ENCODE data around the gene SNAPC5. TPM values are rescaled to one million over a fixed set of nuclear protein-coding genes. Genes with fewer than 3 reads are reported as not detected.
"Not testable (repeated sequence)": the region's sequence is repeated elsewhere in the genome, so short reads cannot be mapped to it uniquely, and the experiment has no call there.

The SNAPC5 gene, protein sequence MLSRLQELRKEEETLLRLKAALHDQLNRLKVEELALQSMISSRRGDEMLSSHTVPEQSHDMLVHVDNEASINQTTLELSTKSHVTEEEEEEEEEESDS
- total RNA-seq: 10 to 100 TPM; 48.6 to 49.3 TPM

DNA sequence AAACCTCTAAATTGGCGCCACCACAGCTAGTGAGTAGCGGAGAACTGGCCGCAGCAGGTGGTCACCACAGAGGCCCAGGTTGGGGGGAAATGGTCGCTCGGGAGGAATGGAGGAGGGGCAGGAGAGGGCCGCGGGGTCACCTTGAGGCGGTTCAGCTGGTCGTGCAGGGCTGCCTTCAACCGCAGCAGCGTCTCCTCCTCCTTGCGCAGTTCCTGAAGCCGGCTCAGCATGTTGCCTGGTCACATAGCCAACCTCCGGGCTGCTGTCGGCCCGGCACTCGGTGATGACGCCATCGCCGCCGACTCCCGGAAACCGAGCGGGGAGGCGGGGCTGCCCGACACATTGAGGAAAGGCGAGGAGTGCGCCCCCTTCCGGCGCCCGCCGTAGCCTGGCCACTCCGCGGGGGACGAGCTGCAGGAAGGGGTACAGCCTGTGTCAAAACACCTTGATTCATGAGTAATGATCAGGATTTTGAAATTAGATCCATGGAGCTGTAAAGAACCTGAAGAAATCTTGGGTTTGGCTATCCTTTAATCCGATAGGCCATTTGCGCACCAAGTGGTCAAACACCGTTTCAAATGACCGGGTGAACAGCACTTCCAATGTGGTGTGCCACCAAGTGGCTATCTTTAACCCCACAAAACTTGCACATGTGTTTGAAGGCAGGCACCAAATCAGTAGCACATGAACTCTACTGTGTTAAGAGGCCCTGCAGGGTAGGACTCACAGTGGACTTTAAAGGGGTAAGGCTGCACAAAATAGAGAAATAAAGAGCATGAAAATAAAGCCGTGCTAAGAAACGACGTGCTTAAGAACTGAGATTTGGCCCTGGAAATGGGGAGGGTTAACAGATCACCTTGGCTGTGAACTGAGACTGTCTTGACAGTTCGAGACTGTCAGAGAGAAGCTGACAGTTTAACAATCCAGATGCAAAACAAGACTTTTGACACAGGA, at the start of gene SNAPC5:
TSS of gene SNAPC5 (minus strand) at position 261 of the 954 bp plus-strand sequence. CDS start at position 230, 31 bp downstream.
- CTCF ChIA-PET: interaction anchor here (0.7 to 2.5 kb wide), 13 partner anchors 9 to 200 kb away, joined by 3 to 20 read pairs (median 5); partner anchors contain the start of genes MAP2K1 and TIPIN
- POLR2A ChIA-PET: interaction anchor here (1.5 to 4.1 kb wide), 4 partner anchors 18 to 142 kb away, joined by 5 to 31 read pairs (median 14); partner anchors contain the start of genes MAP2K1 and TIPIN

DNA sequence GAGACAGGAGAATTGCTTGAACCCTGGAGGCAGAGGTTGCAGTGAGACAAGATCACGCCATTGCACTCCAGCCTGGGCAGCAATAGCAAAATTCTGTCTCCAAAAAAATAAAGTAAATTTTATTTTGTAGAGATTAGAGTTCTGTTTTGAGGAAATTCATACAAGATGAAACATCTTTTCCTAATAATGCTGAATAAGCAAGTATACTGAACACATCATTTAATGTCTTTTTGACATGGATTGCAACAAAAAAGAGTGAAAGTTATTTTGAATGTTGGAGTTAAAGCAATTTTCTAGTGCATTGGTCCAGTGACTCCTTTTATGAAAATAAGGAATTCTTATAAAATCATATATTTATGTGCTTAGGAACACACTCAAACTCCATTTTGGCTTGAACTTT, 47.7 kb upstream of the SNAPC5 start:
- POLR2A ChIA-PET: no interaction called here
- CTCF ChIA-PET: no interaction called here

- CTCF ChIA-PET: interaction anchor here (0.7 kb wide), 1 partner anchor 65 kb away, joined by 3 read pairs; no protein-coding TSS in a partner anchor
- POLR2A ChIA-PET: no interaction called here
These were observed 45.3 kb upstream of the SNAPC5 start for GRCh38 chr15:66542896-66543295.

DNA sequence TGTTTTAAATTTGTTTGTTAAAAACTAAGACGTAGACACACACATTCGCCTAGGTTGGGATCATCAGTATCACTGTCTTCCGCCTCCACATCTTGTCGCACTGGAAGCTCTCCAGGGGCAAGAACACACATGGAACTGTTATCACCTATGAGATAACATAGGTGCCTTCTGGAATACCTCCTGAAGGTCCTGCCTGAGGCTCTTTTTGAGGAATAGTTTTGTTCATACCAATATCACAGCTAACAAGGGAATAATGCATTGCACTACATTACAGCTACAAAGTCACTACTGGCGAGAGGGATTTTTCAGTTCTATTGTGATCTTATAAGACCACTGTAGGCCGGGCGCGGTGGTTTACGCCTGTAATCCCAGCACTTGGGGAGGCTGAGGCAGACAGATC, 37.5 kb upstream of the SNAPC5 start:
- ChIA-PET POLR2A (no interaction called here), CTCF (no interaction called here)

DNA sequence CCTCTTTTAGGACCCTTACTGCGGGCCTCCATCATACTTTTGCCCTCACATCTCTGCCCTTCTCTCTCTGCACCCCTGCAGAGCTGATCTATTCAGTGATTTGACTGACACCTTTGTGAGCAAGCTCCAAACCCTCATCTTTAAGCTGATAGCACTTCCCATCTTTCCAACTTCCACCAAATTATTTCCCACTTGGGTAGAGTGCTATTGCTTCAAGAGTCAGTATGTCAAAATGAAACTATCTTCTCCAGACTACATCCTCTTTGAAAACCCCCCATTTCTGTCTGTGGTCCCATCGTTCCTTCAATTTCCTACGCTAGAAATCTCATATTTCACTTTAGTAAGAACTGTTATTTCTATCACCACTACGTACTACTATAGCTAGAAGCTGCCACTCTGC, 27.3 kb upstream of the SNAPC5 start:
- POLR2A ChIA-PET: no interaction called here
- CTCF ChIA-PET: interaction anchor here (1.1 kb wide), 1 partner anchor 18 kb away, joined by 4 read pairs; no protein-coding TSS in a partner anchor

DNA sequence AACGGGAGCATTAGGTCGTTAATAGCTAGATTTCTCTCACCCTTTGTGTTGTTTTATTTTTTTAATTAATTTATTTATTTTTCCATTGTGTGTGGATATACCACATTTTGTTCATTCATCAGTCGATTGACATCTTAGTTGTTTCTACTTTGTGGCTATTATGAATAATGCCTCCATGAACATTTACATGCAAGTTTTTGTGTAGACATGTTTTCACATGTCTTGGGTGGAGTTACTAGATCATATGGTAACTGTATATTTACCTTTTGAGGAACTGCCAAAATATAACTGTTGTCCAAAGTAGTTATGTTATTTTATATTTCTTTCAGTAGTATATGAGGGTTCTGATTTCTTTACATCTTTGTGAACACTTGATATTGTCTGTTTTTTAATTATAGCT, 26.4 kb upstream of the SNAPC5 start:
- POLR2A ChIA-PET: no interaction called here
- CTCF ChIA-PET: interaction anchor here (1.1 kb wide), 1 partner anchor 17 kb away, joined by 4 read pairs; no protein-coding TSS in a partner anchor

GRCh38 chr15:66515901-66516322, 18.4 kb upstream of the SNAPC5 start:
- ChIA-PET POLR2A (interaction anchor here (1.5 kb wide), 1 partner anchor 18 kb away, joined by 7 read pairs; the partner anchor contains the start of gene SNAPC5), CTCF (no interaction called here)

DNA sequence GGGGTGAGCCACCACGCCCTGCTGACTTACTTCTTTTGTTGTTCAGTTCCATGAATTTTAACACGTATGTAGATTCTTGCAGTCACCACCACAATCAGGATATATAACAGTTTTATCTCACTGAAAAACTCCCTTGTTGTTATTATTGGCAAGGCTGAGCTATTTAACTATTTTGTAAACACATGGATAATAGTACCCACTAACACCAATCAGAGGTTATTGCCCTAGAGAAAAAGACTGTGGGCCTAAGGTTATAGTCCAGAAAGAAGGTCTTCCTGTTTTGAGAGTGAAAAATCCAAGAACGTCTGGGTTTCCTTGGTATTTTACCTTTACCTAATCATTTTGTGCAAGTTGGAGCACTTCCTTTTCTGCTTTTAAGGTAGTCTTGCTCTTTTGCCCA, 17.0 kb upstream of the SNAPC5 start:
- POLR2A ChIA-PET: interaction anchor here (0.6 kb wide), 1 partner anchor 164 kb away, joined by 3 read pairs; no protein-coding TSS in a partner anchor
- CTCF ChIA-PET: no interaction called here

DNA sequence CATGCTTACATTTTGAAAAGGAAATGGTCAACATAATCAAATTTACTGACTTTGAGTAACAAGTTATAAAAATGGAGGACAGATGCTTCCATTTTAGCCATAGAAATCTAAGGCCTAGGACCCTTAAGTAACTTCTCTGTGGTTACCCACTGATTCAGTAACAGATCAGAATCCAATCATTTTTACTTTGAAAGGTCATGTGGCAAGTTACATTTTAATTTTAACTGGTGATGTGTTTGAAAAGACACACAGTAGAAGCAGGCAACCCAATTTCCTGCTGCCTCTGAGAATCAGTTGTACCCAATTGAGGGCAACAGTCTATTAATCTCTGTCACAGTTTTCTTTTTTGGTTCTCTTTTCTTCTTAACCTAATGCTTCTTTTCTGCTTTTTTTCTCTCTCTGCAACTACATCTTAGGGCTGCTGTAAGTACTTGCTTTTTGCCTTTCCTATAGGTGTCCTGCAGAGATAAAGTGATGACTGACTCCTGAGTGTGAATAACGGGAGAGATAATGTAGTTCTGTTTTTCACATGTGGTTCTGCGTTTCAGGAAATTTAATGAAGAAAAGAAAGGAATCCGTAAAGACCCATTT, 10.8 kb upstream of the SNAPC5 start:
- POLR2A ChIA-PET: no interaction called here
- CTCF ChIA-PET: no interaction called here

GRCh38 chr15:66505818-66506217, 8.3 kb upstream of the SNAPC5 start:
- ChIA-PET POLR2A (interaction anchor here (0.5 to 1.6 kb wide), 3 partner anchors 9 to 1219 kb away, joined by 3 to 10 read pairs (median 4); partner anchors contain the start of genes PARP16 and TIPIN), CTCF (interaction anchor here (1.1 to 1.5 kb wide), 3 partner anchors 18 to 120 kb away, joined by 3 to 4 read pairs (median 4); no protein-coding TSS in a partner anchor)

DNA sequence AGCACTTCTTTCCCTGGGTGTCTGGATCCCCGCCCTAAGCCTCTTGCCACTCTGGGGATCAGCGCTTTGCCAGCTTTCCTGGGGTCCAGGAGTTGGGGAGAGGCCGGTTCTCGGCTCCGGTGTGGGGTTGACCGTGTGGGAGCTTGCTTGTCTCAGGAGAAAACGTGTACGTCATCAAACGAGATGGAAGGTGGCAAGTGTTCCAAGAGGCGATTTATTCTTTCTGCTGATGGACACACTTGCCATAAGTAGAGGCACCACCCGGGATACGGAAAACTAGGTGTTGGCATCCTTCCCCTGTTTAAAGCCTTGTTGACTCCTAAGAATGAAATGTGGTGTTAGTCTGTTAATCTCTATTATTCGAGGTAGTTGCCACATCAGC, 7.9 kb upstream of the SNAPC5 start:
- CTCF ChIA-PET: interaction anchor here (0.9 to 1.2 kb wide), 2 partner anchors 48 to 120 kb away, joined by 3 read pairs; no protein-coding TSS in a partner anchor

GRCh38 chr15:66504563-66505429, 7.2 kb upstream of the SNAPC5 start, which contains the start of the genes RPL4 and ZWILCH:
Gene RPL4 (minus strand): TSS chr15:66504855. CDS start chr15:66504790, 65 bp downstream.
Gene ZWILCH (plus strand): TSS chr15:66505326. CDS start chr15:66505339, 13 bp downstream.
- ChIA-PET POLR2A (interaction anchor here (0.5 to 2.3 kb wide), 7 partner anchors 8 to 1016 kb away, joined by 3 to 15 read pairs (median 4); partner anchors contain the start of genes C15orf61, MAP2K1 and TIPIN), CTCF (interaction anchor here (0.6 to 1.2 kb wide), 3 partner anchors 47 to 156 kb away, joined by 3 to 5 read pairs (median 3); no protein-coding TSS in a partner anchor)

More for the DNA sequence above, 7.9 kb upstream of the SNAPC5 start:
- POLR2A ChIA-PET: interaction anchor here (0.5 to 2.3 kb wide), 7 partner anchors 9 to 1219 kb away, joined by 3 to 15 read pairs (median 4); partner anchors contain the start of genes MAP2K1, PARP16 and TIPIN

DNA sequence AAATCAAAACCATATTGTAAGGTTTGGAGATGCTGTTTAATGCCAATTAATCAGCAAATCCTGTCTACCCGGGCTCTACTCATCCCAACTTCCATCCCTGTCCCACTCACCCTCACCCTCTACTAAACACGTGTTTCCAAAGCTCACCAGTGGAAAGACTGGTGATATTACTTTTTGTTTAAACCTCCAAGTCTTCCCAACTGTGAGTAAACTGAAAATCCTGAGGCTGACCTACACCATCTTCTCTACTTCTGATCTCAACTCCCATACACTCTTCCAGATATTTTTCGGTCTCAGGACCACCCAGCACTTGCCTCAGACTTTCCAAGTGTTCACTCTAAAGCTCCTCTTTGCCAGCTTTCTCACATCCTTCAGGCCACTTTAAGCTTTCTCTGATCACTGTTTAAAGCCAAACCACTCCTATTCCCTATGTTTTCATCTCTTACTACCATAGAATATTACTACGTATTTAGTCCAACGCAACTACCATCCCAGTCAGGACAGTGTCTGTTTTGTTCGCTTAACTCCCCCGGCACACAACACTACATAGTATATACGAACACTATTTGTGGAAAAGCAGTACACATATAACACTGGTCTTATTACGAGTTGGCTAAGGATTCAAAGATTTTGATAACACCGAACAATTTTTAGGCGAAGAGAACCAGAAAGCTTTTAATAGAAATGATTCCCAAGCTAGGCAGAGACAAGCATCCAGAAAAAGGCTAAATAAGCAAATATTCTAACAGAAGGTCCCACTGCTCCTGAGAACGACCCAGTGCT, 6.4 kb upstream of the SNAPC5 start:
- ChIA-PET CTCF (interaction anchor here (0.6 kb wide), 1 partner anchor 155 kb away, joined by 5 read pairs; no protein-coding TSS in a partner anchor), POLR2A (interaction anchor here (0.9 to 2.3 kb wide), 2 partner anchors 117 to 1017 kb away, joined by 3 to 15 read pairs; partner anchors contain the start of genes C15orf61 and MAP2K1)

- CTCF ChIA-PET: not testable (repeated sequence)
- POLR2A ChIA-PET: interaction anchor here (2.3 kb wide), 1 partner anchor 116 kb away, joined by 15 read pairs; the partner anchor contains the start of gene MAP2K1
These were observed 5.6 kb upstream of the SNAPC5 start for GRCh38 chr15:66503041-66503648.

- ChIA-PET CTCF (no interaction called here), POLR2A (no interaction called here)
These were observed 4.9 kb upstream of the SNAPC5 start for GRCh38 chr15:66502491-66502890.

- CTCF ChIA-PET: not testable (repeated sequence)
- POLR2A ChIA-PET: interaction anchor here (4.1 kb wide), 1 partner anchor 113 kb away, joined by 31 read pairs; the partner anchor contains the start of gene MAP2K1
These were observed 2.8 kb upstream of the SNAPC5 start for GRCh38 chr15:66500346-66500745.

Data from activated CD8-positive, alpha-beta memory T cell treated with anti-CD3 and anti-CD28 coated beads for 36 hours (primary cell).